Stimulated activated CD8-positive, alpha-beta memory T cell treated with anti-CD3 and anti-CD28 coated beads, Interleukin-4, amount 100 ng/mL, for 1 hour (primary cell): ENCODE results near the gene VAV2.

Source experiments
- DNase-seq, 2 donors: peaks; one replicate each; pipeline ENCODE4 v3.0.0-alpha.2; 2020; ENCODE audit warnings: low read depth in 2 of 2, low spot score in 1 of 2

VAV2 gene

DNA sequence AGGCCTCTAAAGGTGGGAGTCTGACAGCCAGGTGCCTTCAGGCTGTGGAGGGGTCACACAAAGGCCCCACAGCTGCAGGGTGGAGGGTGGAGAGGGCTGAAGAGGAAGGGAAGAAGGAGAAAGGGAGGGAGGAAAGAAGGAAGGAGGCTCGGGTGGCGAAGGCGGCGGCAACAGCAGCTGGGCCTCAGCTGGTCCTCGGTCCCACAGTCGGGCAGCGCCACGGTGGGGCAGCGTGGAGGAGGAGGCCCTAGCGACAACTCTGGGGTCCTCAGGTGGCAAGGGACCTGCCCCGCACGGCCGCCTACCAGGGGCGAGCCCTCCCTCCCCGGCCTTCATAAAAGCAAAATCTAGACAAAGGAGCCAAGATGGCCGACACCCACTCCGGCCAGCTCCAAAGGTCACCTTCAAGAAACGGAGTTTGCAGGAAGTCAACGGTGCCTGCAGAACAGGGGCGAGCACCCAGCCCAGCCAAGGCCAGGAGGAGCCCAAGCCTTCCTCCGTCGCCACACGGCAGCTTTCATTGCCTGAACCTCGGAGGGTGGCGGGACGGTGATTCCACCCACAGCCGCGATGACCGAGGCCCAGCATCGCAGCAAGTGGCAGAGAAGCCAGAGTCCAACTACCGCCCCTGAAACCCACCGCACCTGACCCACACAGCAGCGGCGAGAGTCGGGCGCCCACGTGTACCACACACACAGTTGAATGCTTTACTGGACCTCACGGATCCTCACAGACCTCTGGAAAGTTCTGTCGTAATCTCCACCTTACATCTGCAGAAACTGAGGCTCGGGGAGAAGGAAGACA lies 98.7 kb downstream of the VAV2 start:
- DNase-seq: no peak

DNA sequence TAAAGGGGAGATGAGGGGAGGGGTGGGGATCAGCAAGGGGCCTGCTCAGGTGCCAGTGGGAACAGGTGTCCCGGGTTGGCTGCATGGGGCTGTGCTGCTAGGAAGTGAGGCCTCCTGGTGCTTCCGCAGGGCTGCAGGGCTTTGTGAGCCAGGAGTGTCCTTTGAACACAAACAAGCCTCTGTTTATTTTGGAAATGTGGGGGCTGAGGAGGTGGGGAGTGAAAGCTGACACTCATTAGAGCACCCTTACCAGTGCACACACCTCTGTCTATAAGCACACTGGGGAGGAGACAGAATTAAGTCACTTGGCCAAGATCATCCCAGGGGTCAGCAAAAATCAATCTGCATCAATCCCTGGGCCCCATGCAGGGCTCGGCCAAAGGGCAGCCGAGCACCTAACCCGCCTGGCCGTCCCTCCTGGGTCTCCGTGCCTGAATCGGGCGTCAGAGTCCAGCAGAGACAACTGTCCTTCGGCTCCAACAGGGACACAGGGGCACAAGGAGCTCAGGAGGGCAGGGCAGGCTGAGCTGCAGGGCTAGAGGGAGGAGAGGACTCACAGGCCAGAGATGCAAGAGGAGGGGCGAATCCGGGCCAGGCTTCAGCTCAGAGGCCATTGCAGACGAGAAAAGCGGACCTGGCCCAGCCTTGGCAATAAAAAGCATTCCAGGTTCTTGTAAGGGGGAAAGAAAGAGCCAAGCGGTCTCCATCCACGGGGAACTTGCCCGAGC lies 99.8 kb downstream of the VAV2 start:
- DNase-seq: no peak

DNA sequence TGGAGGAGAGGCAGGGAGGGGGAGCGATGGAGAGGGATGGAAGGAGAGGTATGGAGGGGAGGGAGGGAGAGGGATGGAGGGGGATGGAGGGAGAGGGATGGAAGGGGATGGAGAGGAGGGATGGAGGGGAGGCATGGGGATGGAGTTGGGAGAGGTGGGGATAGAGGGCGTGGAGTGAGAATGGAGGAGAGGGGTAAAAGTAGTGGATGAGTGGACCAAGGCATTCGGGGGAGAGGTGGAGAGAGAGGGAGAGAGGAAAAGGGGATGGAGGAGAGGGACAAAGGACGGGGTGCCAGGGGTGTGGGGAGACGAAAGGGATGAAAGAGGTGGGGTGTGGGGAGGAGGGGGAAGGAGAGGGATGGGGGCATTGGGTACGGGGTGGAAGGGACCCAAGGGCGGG lies 100.4 kb downstream of the VAV2 start:
- no peak for DNase-seq

DNA sequence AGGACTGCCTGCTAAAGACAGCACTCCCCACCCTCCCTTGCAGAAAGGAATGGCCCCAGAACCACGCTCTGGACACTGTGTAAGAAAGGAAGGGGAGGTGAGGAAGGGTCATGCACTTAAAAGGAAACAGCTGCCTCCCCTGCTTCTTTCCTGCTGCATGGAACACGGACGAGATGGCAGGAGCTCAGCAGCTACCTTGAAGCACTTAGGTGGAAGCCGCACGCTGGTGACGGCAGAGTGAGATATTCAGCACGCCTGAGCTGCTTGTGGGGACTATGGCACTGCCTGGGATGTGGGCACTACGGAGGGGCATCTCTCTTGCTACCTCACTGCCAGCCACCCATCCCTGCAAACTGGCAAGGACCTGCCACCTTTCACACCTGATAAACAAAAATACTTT lies 101.5 kb downstream of the VAV2 start:
- no peak for DNase-seq

DNA sequence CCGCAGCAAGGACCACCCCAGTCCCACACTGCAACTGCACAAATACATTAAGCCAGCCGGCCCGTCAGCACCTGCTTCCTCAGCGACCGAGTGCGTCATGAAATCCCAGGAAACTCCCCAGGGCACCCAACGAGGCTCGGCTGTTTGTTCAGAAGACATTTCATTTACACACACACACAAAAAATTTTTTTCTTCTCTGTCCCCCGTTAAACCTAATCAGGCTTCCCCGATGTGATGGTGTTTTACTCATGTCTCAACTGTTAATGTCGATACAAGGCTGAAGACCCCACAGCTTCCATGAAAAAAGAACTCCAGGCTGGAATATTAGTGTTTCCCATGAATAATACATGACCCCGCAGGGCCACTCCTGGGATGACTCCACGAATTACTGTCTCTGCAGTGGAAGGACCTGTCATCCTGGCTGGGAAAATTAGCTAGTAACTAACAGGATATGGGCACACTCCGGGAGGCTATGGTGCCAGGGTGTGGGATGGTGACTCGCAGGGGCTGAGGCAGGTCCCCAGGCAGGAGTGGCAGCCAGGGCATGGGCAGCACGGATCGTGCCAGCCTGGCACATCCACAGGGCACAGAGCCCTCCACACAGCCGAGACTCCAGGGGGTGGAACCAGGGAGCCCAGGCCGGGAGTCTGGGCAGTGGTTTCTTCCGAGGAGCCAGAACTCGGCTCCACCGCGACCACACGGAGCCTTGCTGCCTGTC lies 102.4 kb downstream of the VAV2 start:
- DNase-seq: no peak

DNA sequence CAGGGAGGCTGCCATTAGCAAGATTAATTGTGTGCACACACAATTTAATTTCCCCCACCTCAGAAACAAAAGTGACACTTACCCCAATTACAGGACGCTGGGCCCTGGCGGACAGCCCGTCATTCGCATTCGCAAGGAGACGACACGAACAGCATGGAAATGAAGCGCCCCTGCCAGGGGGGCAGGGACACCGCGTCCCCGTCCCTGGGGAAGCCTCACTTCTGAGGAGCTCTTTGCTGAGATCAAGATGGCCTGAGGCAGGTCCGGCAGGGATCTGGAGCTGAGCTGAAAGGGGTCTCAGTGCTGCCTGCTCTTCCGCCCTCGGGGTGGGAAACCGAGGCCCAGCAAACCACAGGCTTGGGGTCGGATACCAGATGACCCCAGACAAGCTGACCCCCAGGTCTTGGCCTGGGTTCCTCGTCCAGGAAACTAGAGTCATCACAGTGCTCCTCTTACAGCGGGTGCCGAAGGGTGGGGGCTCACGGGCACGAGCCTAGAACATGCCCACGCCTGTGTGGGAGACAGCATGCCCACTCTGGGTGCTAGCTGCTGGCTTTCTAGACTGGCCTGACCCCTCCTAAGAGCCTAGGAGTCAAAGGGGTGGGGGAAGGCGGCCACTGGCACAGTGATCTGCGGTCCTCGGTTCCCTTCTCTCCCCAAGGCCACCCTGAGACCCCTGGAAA lies 103.2 kb downstream of the VAV2 start:
- DNase-seq: no peak

DNA sequence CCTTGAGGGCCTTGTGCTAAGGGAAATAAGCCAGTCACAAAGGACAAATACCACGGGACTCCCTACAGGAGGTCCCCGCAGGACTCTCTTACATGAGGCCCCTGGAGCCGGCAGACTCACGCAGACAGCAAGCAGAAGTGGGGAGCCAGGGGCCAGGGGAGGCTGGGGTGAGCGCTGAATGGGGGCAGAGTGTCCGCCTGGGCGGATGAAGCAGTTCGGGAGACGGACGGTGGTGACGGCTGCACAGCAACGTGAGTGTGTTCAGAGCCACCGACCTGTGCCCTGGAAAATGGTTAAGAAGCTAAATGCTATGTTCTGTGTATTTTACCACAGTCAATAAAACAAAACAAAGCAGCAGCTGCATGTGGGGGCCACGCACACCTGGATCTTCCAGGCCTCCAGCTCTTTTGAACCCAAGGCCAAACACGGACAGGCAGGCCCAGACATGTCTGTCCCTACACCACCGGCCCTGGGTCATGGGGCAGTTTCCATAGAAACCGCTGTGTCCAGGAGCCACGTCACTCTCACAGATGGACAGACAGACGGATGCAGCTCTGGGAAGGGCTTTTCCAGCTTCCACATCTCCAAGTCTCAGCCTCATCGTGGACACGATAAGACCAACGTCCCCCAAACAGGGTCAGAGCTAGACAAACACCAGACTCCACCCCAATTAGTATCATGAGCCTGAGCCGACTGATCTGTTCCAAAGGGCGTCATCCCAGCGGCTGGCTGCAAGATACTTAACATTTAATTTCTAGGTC lies 103.9 kb downstream of the VAV2 start:
- no peak for DNase-seq

DNA sequence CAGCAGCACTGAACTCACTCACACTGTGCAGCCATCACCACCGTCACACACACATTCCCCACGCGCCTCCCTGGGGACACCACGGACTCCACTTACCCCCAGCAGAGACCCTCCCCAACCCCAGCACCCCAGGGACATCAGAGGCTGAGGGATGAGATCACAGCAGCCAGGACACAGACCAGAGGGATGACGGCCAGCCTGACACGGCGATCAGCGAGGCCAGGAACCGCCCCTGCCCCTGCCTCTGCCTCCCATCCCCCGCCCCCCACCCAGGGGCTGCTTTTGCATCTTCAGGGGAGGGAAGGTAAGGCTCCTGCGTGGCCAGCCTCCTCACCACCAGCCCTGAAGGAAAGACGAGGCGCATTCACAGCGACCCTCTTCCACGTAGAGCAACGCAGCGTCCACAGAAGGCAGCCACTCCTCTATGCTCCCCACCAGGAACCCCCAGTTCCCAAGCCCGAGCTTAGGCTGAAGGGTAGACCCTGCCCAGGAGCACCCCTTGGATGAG lies 104.5 kb downstream of the VAV2 start:
- DNase-seq: no peak

DNA sequence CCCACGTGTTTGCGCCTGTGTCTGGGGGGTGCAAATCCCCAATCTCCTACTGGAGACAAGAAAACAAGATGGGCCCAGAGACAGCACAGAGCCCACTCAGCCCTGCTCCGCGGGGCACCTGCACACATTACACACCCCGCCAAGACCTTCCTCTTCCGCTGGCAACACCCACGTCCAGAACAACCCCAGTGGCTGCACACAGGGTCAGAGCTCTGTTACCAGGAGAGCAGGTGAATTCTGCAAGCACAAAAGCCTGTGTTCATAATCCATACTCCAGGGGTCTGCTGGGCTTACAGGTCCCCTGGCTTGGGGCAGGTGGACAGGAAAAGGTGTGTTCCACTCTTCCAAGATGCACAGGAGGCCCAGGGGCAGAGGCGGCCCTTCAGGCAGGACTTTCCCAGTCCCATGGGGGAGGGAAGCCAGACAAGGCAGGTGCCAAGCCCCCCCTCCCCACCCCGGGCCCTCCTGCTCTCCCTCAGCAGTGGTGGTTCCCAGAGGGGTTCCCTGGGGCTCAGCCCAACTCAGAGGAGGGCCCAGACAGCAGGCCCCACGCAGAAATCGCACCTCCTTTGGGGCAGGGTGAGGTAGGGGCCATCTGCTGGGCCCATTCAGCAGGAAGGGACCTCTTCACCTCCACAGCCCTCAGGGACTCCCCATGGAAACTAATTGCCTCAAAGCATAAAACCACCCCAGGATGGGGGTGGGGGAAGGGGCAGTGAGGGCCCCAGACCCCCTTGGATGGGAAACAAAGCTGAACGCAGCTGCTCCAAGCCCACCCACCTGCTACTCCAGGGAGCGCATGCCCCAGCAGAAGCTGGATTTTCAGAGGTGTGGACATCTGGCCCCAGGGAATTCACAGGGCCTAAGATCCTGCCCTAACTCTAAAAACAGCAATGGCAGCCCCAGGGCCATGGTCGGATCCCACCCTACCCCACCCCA lies 105.3 kb downstream of the VAV2 start:
- no peak for DNase-seq

DNA sequence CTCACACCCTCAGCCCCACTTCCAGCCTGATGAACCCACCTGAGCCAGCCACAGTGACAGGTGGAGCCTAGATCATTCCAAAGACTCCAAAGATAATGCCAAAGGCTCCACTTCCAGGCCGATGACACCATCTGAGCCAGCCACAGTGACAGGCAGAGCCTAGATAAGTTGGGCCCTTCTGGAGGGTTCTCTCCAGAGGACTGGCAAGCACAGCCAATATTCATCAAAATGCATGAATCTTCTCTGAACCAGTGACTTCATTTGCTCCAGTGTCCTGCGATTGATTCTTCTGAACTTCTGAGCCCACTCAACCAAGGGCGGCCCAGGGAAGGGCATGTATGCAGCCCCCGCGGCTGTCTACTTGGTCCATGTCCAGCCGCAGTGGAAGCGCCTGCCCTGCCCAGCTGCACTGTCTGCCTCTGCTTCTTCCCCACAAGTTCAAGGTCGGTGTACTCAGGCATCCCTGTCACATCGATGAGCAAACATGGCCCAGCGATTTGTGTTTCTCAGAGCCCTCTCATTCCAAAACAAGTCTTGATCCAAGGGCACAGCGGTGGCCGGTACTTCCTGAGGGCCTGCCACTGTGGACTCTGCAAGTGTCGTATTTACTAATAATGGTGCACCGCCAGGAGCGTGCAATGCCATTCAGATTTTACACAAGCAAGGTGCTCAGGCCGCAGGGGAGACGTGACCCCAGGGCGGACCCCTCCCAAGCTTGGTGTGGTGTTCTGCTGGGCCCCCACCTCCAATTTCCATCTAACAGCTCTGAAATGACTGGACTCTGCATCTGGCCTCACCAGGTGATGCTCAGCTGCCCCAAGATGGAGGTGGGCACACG lies 107.0 kb downstream of the VAV2 start:
- no peak for DNase-seq

DNA sequence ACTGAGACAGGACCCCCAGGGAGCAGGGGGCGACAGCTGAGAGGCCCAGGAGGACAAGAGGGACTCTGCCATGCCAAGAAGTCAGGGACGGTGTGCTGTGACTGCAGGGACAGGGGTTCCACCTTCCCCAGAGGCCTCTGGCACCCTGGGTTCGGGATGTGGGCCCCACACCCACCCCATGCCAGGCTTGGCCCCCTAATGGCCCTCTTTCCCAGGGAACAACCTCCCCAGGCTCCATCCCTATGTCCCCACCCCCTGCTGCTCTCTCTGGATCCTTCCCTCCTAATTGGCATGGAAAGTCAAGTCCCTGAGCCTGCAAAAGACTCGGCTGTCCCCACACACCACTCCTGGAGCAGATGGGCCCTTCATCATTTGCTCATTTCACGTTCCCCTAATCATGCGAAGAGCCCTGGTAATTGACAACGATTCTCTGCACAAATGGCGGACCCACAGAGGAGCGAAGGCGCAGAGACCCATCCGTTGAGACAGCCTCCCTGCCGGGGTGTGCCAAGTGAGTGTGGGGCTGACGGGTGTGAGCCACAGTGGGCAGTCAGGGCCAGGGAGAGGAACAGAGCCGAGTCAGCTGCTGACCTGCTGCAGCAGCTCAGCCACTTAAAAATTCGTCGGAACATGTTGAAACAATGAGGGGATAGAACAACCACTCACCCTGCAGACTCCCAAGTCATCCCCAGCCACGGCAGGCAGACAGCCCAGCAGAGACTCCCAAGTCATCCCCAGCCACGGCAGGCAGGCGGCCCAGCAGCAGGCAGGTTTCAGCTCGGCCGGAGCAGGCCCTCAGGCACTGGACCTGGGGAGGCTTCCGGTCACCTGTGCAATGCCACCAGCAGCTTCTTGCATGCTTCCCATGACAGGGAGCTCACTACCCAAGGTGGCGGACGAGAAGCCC lies 109.0 kb downstream of the VAV2 start:
- DNase-seq: no peak

DNA sequence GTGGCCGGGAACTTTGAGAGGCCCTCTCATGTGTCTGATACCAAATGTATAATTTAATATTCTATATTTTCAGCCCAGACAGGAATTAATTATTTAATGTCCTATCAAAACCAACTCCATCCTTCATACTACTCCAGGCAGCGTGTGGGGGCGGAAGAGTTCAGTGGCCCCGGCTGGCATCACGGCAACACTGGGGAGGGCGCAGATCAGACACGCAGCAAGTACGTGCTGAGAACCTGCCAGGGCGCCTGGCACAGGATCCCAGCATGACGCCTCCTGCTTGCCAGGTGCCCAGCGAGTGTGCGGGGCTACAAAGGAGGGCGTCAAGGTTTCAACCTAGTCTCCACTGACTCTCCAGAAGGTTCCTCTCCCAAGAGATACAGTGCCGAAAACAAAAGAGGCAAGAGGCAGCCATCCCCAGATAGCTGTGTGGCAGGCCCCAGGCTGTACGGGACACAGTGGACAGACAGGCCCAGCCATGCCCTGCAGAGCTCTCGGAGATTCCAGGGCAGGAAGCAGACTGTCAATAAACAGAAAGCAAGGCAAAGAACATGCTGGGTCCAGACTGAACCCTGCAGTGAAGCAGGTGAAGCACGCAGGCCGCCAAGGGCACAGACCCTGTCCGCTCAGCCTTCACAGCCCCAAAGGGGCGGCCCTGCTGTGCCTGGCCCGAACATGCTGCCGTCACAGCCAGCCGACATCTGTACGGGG lies 110.3 kb downstream of the VAV2 start:
- DNase-seq: no peak

DNA sequence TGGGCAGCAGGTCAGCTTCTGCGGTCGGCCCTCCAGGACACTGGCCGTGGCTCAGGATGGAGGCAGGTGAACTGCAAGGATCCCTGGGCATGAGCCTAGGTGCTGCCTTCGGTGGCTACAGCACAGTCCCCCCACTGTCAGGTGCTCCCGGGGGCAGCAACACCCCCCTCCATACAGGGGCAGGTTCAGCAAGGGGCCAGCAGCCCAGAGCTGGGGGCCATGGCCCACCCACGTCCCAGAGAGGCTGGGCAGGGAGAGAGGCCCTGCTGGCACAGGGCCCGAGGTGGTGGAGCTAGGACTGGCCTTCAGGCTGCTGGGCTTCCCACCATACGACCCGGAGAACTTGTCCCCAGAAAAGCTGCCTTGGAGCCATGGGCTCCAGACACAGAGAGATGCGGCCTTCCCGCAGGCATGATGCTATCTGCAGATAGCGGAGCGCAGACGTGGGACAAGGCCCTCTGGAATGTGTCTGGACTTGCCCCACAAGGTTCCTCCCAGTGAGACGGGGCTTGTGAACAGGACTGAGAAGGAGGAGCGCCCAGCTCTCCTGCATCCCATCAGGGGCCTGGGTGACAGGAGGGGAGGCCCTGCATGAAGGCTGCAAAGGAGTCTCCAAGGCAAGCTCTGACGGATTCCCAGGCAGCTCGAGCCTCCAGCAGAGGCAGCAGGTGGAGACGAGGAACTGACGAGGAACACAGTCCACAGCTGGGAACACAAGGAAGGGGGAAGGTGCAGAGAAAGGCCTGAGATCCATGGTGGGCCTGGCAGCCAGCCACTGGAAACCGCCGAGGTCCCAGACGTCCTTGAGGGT lies 111.1 kb downstream of the VAV2 start:
- DNase-seq: no peak

DNA sequence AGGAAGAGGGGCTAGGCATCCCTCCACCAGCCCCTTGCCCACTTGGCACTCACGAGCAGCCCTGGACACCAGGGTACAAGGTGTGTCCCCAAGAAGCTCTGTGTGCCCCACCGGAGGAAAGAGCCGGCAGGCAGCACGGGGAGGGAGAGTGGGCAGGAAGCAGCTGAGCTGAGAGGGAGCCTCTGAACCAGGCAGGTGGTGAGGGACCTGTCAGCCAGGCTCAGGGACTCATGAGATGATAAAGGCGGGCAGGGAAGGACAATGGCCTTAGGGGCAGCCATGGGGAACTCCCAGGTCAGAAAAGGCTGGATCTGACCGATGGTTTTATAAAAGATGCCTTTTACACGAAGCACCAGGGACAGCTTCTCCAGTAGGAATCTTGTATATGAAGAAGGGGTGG lies 112.0 kb downstream of the VAV2 start:
- DNase-seq: no peak

DNA sequence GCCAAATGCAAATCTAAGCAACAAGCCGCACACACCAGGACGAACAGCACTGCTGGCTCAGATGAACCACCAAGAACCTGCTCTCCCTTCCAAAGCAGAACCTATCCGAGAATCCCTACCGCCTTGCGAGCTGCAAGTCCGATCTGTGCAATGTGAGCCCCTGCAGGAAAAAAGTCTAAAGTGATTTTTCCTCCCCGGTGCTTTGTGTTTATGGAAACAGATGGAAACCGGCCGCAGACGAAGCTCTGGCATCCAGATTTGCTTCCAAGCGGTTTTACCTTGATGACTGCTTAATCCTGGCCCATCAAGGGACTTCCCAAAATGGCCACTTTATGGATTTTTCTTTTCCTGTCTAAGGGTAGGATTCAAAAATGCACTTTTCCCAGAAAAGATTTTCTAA lies 112.5 kb downstream of the VAV2 start:
- no peak for DNase-seq

DNA sequence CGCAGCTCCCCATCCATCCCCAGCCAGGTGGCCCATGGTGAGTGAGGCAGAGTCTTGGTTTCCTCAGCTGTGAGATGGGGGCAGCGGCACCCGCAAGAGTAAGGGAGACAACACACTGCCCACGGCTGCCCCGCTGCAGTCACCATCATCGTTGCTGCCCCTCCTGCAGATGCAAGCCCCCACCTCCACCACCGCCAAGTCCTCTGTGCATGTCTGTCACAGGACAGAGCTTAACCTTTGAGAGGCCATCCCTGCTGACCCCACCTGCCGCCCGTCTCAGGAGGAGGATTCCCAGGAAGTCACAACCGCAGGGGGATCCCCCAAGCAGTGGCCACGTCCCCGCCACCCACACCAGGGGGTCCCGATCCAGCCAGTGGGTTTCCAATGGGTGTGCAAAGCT lies 113.7 kb downstream of the VAV2 start:
- no peak for DNase-seq
